ENCODE data around the gene COL15A1. TPM values are rescaled to one million over a fixed set of nuclear protein-coding genes. Genes with fewer than 3 reads are reported as not detected.
"Not testable (repeated sequence)": the region's sequence is repeated elsewhere in the genome, so short reads cannot be mapped to it uniquely, and the experiment has no call there.

The COL15A1 gene
- total RNA-seq, 4 donors from 2014 or later, result 8.0 to 15.2 (median 12.8) TPM

- 91 to 95% methylated on average over 5 of the region's 5 CpGs for WGBS, 2 donors
- no peaks in the 10 kb centered on the region for H3K9me3 ChIP-seq
- H3K4me3 ChIP-seq (replicated peaks in 1 of 3), result no peak overlapping the region
- H3K27me3 ChIP-seq, result no peaks in the 10 kb centered on the region
- H3K36me3 ChIP-seq, result no peaks in the 10 kb centered on the region
- no peak overlapping the region for H3K27ac ChIP-seq
- intact Hi-C loops (cut with DNase I), result no loop called here
- no peaks in the 10 kb centered on the region for H3K4me1 ChIP-seq
- TF ChIP-seq, protein P1, sequence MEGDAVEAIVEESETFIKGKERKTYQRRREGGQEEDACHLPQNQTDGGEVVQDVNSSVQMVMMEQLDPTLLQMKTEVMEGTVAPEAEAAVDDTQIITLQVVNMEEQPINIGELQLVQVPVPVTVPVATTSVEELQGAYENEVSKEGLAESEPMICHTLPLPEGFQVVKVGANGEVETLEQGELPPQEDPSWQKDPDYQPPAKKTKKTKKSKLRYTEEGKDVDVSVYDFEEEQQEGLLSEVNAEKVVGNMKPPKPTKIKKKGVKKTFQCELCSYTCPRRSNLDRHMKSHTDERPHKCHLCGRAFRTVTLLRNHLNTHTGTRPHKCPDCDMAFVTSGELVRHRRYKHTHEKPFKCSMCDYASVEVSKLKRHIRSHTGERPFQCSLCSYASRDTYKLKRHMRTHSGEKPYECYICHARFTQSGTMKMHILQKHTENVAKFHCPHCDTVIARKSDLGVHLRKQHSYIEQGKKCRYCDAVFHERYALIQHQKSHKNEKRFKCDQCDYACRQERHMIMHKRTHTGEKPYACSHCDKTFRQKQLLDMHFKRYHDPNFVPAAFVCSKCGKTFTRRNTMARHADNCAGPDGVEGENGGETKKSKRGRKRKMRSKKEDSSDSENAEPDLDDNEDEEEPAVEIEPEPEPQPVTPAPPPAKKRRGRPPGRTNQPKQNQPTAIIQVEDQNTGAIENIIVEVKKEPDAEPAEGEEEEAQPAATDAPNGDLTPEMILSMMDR (IDR thresholded peaks at IDR 0.05), result no peak
- no peak for TF ChIP-seq POLR2A (IDR thresholded peaks at IDR 0.05)
- DNase-seq, result no peak
These were observed 146.8 kb downstream of the COL15A1 start for GRCh38 chr9:99090336-99091130.

DNA sequence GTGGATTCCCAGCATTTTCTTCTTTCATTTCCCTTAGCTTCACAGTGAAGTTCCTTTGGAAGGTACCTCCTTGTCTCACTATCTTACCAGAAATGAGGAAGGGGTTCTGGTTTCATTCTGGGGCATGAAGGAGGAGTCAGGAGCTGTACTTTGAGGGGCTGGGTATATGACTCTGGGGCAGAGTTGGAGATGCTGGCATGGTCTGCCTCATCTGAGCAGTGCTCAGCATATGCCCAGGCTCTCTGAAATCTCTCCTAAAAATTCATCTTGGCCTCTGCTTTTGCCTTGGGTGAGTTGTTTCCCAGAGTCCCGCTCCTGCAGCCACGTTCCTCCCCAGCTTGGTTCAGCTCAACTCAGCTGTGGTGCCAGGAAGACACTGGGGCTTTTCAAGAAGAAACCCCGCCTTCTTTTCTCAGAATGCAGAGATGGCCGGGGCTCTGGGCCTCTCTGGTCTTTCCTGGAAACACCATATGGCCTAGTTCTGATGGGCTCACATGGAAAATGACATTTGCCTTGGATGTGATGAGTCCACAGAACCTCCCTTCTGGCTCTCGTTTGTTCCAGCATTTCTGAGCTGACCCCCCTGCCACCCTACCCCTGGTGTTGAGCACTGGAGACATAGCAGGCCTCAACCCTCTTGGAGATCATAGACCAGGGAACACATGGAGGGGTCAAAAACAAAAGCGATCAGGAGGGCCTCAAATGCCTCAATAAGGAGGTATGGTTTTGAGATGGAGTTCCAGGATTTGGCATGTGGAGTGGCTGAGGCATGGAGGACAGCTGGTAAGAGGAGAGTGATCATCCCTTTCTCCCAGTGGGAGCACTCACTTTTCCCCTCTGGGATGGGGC, 149.2 kb downstream of the COL15A1 start:
- 85 to 89% methylated on average over 6 of the region's 6 CpGs for WGBS, 2 donors
- no peak for DNase-seq
- intact Hi-C loops (cut with DNase I), result no loop called here
- Histone ChIP-seq H3K36me3 (no peaks in the 10 kb centered on the region), H3K27ac (no peak overlapping the region), H3K9me3 (no peaks in the 10 kb centered on the region), H3K4me1 (no peaks in the 10 kb centered on the region), H3K4me3 (replicated peaks in 1 of 3) (no peak overlapping the region), H3K27me3 (no peaks in the 10 kb centered on the region)
- no peak for TF ChIP-seq POLR2A (IDR thresholded peaks at IDR 0.05)
- TF ChIP-seq, protein P1 (IDR thresholded peaks at IDR 0.05), result no peak

DNA sequence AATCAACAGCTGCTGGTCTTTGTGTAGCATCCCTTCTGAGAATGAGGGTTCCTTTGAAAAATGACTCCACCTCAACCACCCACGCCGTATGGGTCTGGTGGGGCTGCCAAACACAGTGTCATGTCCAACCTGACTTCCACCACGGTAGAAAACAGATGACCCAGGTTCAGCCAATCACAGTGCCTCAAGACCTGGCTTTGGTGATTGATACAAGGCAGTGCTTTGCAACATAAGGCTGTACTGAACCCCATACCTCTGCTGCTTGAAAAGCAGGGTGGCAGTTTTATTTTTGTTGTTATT, 149.7 kb downstream of the COL15A1 start:
- Histone ChIP-seq H3K4me3 (replicated peaks in 1 of 3) (no peak overlapping the region), H3K9me3 (no peaks in the 10 kb centered on the region), H3K4me1 (no peaks in the 10 kb centered on the region), H3K27me3 (no peaks in the 10 kb centered on the region), H3K27ac (no peak overlapping the region), H3K36me3 (no peaks in the 10 kb centered on the region)
- no peak for DNase-seq
- 87 to 95% methylated on average over 3 of the region's 3 CpGs for WGBS, 2 donors
- TF ChIP-seq POLR2A (IDR thresholded peaks at IDR 0.05), result no peak
- TF ChIP-seq, protein P1 (IDR thresholded peaks at IDR 0.05), result no peak
- intact Hi-C loops (cut with DNase I), result no loop called here

- Histone ChIP-seq H3K27me3 (no peaks in the 10 kb centered on the region), H3K36me3 (no peaks in the 10 kb centered on the region), H3K9me3 (no peaks in the 10 kb centered on the region), H3K4me3 (replicated peaks in 1 of 3) (no peak overlapping the region), H3K4me1 (no peaks in the 10 kb centered on the region), H3K27ac (no peak overlapping the region)
- DNase-seq, result no peak
- TF ChIP-seq POLR2A (IDR thresholded peaks at IDR 0.05), result no peak
- TF ChIP-seq, protein P1 (IDR thresholded peaks at IDR 0.05), result no peak
- intact Hi-C loops (cut with DNase I), result no loop called here
- WGBS, 2 donors, result 73 to 79% methylated on average over 3 of the region's 3 CpGs
These were observed 151.9 kb downstream of the COL15A1 start for GRCh38 chr9:99095565-99095964.

DNA sequence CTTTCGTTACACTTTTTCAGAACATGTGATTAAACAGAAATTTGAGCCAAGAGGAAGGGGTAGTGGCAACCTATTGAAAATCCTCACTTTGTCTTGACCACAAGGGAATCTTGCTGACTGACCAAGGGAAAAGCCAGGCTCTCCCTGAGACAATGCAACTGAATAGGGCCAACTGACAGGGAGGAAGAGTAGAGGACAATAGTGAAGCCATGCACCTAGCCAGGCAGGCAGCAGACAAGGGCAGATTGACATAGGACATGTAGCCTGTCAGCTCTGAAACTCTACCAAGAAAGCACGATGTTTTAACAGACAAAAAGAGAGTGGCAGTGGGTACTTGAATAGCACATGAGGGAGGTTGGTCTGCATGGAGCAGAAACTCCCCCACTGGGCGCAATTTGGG, 152.7 kb downstream of the COL15A1 start:
- H3K4me1 ChIP-seq, result no peaks in the 10 kb centered on the region
- no peaks in the 10 kb centered on the region for H3K27me3 ChIP-seq
- no peak overlapping the region for H3K4me3 ChIP-seq (replicated peaks in 1 of 3)
- H3K9me3 ChIP-seq, result no peaks in the 10 kb centered on the region
- 82 to 86% methylated on average over 3 of the region's 3 CpGs for WGBS, 2 donors
- TF ChIP-seq, protein P1 (IDR thresholded peaks at IDR 0.05), result no peak
- no peak for TF ChIP-seq POLR2A (IDR thresholded peaks at IDR 0.05)
- no peaks in the 10 kb centered on the region for H3K36me3 ChIP-seq
- intact Hi-C loops (cut with DNase I), result no loop called here
- DNase-seq, result no peak
- H3K27ac ChIP-seq, result no peak overlapping the region

GRCh38 chr9:99099806-99100585, 156.3 kb downstream of the COL15A1 start:
- intact Hi-C loops (cut with DNase I); DNase-seq; H3K27me3 ChIP-seq; H3K9me3 ChIP-seq; H3K27ac ChIP-seq; H3K4me3 ChIP-seq (replicated peaks in 1 of 3); H3K36me3 ChIP-seq: not testable (repeated sequence)
- peaks cover 4 to 10% of the 10 kb centered on the region in 2 donors for H3K4me1 ChIP-seq
- WGBS, 2 donors, result 88 to 90% methylated on average over 5 of the region's 5 CpGs
